ENCODE measurements around the gene GRN. TPM values are rescaled to one million over a fixed set of nuclear protein-coding genes. Genes with fewer than 3 reads are reported as not detected.
A peak's percentile ranks its signal among the peaks of the same experiment; 100 is the strongest.

GRN gene
- total RNA-seq, 1 experiment from 2014 or later: 206 TPM

GRCh38 chr17:44317545-44317944, 27.6 kb upstream of the GRN start:
- intact Hi-C loops (cut with micrococcal nuclease): no loop called here
- ChIA-PET RAD21 (ENCODE audit: low non-redundant PET in 1 of 2, low total read pairs in 2 of 2, uncharacterized antibody in 2 of 2, unreplicated experiment in 2 of 2) (no interaction called here), POLR2A (interaction anchor here (1.0 to 1.2 kb wide), 2 partner anchors 9 to 96 kb away, joined by 3 to 4 read pairs; no protein-coding TSS in a partner anchor), CTCF (interaction anchor here (1.0 kb wide), 1 partner anchor 9 kb away, joined by 3 read pairs; the partner anchor contains the start of gene RUNDC3A)
- 0 out of 2 replicates have a peak overlapping the region, but pooled peaks have one; percentile 18 for H3K4me2 ChIP-seq (ENCODE audit: low read length)
- H3K36me3 ChIP-seq (ENCODE audit: control insufficient read depth in 1 of 2, insufficient read depth in 2 of 2, low read length in 2 of 2): peaks cover 19 to 32% of the 10 kb centered on the region in 2 experiments; a peak in 3 of 4 replicates
- DNase-seq (ENCODE audit: low read depth, low spot score) (no peak), ATAC-seq (peak; percentile 16; the same call in 1 of the 2 replicates)
- no peaks in the 10 kb centered on the region for H3K27me3 ChIP-seq (ENCODE audit: insufficient read depth, low read length)
- H3K4me3 ChIP-seq (replicated peaks in 1 of 2; ENCODE audit: low read depth in 1 of 2, low read length in 2 of 2): no peak overlapping the region
- no peak overlapping the region for H3K9ac ChIP-seq (ENCODE audit: low read length)
- no peaks in the 10 kb centered on the region for H3K9me3 ChIP-seq (ENCODE audit: control insufficient read depth in 1 of 2, insufficient read depth in 1 of 2, low read depth in 1 of 2, low read length in 2 of 2)
- H3K4me1 ChIP-seq (ENCODE audit: control insufficient read depth in 1 of 2, insufficient read depth in 2 of 2, low read length in 2 of 2): peaks cover 2 to 32% of the 10 kb centered on the region in 2 experiments; a peak in 2 of 4 replicates
- H3K27ac ChIP-seq (ENCODE audit: low read depth, low read length): no peak overlapping the region
- BruUV-seq (replicated peaks): no TSS peak
- TF ChIP-seq SP1 (IDR thresholded peaks at IDR 0.05; ENCODE audit: low read depth): no peak
- TF ChIP-seq EGR1 (IDR thresholded peaks at IDR 0.05; ENCODE audit: low read depth): no peak
- TF ChIP-seq RAD21 (IDR thresholded peaks at IDR 0.05; ENCODE audit: low read depth): no peak
- no peak for TF ChIP-seq MAX (IDR thresholded peaks at IDR 0.05)
- no peak for TF ChIP-seq CEBPB (IDR thresholded peaks at IDR 0.05; ENCODE audit: low read depth)
- no peak for TF ChIP-seq ATF3 (IDR thresholded peaks at IDR 0.05)
- TF ChIP-seq CBX3 (IDR thresholded peaks at IDR 0.05; ENCODE audit: low read depth): no peak
- TF ChIP-seq POLR2A (IDR thresholded peaks at IDR 0.05; ENCODE audit: borderline replicate concordance, extremely low read depth, insufficient read depth, insufficient read length): no peak
- no peak for TF ChIP-seq ZNF274 (IDR thresholded peaks at IDR 0.05; ENCODE audit: low read depth, low read length)
- TF ChIP-seq SIN3A (IDR thresholded peaks at IDR 0.05; ENCODE audit: low read depth): no peak
- no peak for TF ChIP-seq JUND (IDR thresholded peaks at IDR 0.05)
- no peak for TF ChIP-seq YY1 (IDR thresholded peaks at IDR 0.05; ENCODE audit: extremely low read depth, insufficient replicate concordance, low read depth, low read length)
- TF ChIP-seq ELF1 (IDR thresholded peaks at IDR 0.05; ENCODE audit: borderline replicate concordance, low read depth): no peak
- no peak for TF ChIP-seq ZFX (IDR thresholded peaks at IDR 0.05)
- TF ChIP-seq FOSL1 (IDR thresholded peaks at IDR 0.05; ENCODE audit: low read depth): no peak
- no peak for TF ChIP-seq SRF (IDR thresholded peaks at IDR 0.05; ENCODE audit: low read depth)
- TF ChIP-seq REST (IDR thresholded peaks at IDR 0.05; ENCODE audit: low read depth): no peak
- TF ChIP-seq ZBTB33 (IDR thresholded peaks at IDR 0.05; ENCODE audit: extremely low read depth, insufficient replicate concordance, low read length): no peak
- H2AFZ ChIP-seq (ENCODE audit: low read depth, low read length, poor library complexity, severe bottlenecking): no peak overlapping the region
- peaks cover 19% of the 10 kb centered on the region for H3K79me2 ChIP-seq (ENCODE audit: insufficient read depth, low read length)
- no peaks in the 10 kb centered on the region for H3K9me2 ChIP-seq (ENCODE audit: insufficient read depth)
- H4K20me1 ChIP-seq (ENCODE audit: insufficient read depth): no peaks in the 10 kb centered on the region

Measured in HCT116 (cell line).